AG04450 (cell line): ENCODE results near the gene VSIR. TPM values are rescaled to one million over a fixed set of nuclear protein-coding genes. Genes with fewer than 3 reads are reported as not detected.

Experiments used
- CTCF ChIA-PET: fragments of 300-600, 350-600 bp; formaldehyde crosslinking; extraction: SDS; loops from one replicate; lab custom pipeline; 2022; ENCODE audit warnings: antibody characterized with exemption, inconsistent platforms; lab: Charles Lee
- POLR2A ChIA-PET: fragments of 350-600 bp; formaldehyde crosslinking; extraction: SDS; loops from one replicate; lab custom pipeline; 2021; ENCODE audit warnings: antibody characterized with exemption, inconsistent platforms; lab: Yijun Ruan, JAX
- DNase-seq: peaks from one replicate; pipeline ENCODE4 v3.0.0-alpha.2; 2011; ENCODE audit warnings: low read depth, low spot score
- H3K27ac ChIP-seq: one replicate; pipeline ENCODE4 v1.5.1; 2012; ENCODE audit warnings: low read depth, low read length, control low read depth
- H3K27me3 ChIP-seq: one replicate; pipeline ENCODE4 v1.6.0; 2012; ENCODE audit warnings: low read length; ENCODE audit not compliant: control insufficient read depth, insufficient read depth
- H3K4me3 ChIP-seq: 2 replicates; pipeline ENCODE4 v1.5.1; 2011; ENCODE audit warnings: mild to moderate bottlenecking, low read depth, low read length, control low read depth
- H3K9me3 ChIP-seq: 2 replicates; pipeline ENCODE4 v1.5.1; 2012; ENCODE audit warnings: low read length; ENCODE audit not compliant: control insufficient read depth, insufficient read depth
- CTCF ChIP-seq: IDR thresholded peaks from 2 replicates; pipeline ENCODE4 v1.5.1; 2011; ENCODE audit warnings: low read depth, low read length, control low read depth, inconsistent platforms
- polyA plus RNA-seq: library from polyadenylated mRNA; depleted of rRNA; stranded (reverse); fragments of >200 nt; gene quantifications from 2 replicates; pipeline ENCODE4 v1.2.3, GENCODE V29; 2011

VSIR gene
- polyA plus RNA-seq, 1 experiment: 22.1 TPM

GRCh38 chr10:71798308-71798624, 24.9 kb upstream of the VSIR start:
- CTCF ChIA-PET: no interaction called here
- DNase-seq: no peak

GRCh38 chr10:71797533-71798307, 24.4 kb upstream of the VSIR start:
- no peaks in the 10 kb centered on the region; the same call in 1 of the 2 replicates for H3K9me3 ChIP-seq
- ChIA-PET POLR2A (no interaction called here), CTCF (no interaction called here)
- TF ChIP-seq CTCF: no peak
- DNase-seq: no peak
- peaks cover 6% of the 10 kb centered on the region for H3K27me3 ChIP-seq
- H3K27ac ChIP-seq: no peak overlapping the region
- no peak overlapping the region for H3K4me3 ChIP-seq

More at GRCh38 chr10:71798308-71798624, 24.9 kb upstream of the VSIR start:
- Histone ChIP-seq H3K4me3 (no peak overlapping the region), H3K9me3 (no peaks in the 10 kb centered on the region; the same call in 1 of the 2 replicates), H3K27me3 (peaks cover 6% of the 10 kb centered on the region), H3K27ac (no peak overlapping the region)
- POLR2A ChIA-PET: no interaction called here
- no peak for TF ChIP-seq CTCF

- TF ChIP-seq CTCF: no peak
- H3K4me3 ChIP-seq: no peak overlapping the region
- POLR2A ChIA-PET: no interaction called here
- H3K27ac ChIP-seq: no peak overlapping the region
- no peak for DNase-seq
- peaks cover 6% of the 10 kb centered on the region for H3K27me3 ChIP-seq
- no peaks in the 10 kb centered on the region; the same call in 1 of the 2 replicates for H3K9me3 ChIP-seq
- CTCF ChIA-PET: interaction anchor here (1.2 kb wide), 1 partner anchor 23 kb away, joined by 3 read pairs; the partner anchor contains the start of gene VSIR
Measured at GRCh38 chr10:71796749-71797405, 23.6 kb upstream of the VSIR start.

GRCh38 chr10:71795248-71795647, 21.9 kb upstream of the VSIR start:
- no peak for TF ChIP-seq CTCF
- H3K27me3 ChIP-seq: peaks cover 9% of the 10 kb centered on the region
- no peak for DNase-seq
- ChIA-PET POLR2A (no interaction called here), CTCF (interaction anchor here (0.7 kb wide), 1 partner anchor 18 kb away, joined by 4 read pairs; no protein-coding TSS in a partner anchor)
- no peak overlapping the region for H3K4me3 ChIP-seq
- H3K9me3 ChIP-seq: no peaks in the 10 kb centered on the region; the same call in 1 of the 2 replicates
- no peak overlapping the region for H3K27ac ChIP-seq

- ChIA-PET CTCF (no interaction called here), POLR2A (no interaction called here)
- H3K27ac ChIP-seq: no peak overlapping the region
Measured at GRCh38 chr10:71790749-71791440, 17.6 kb upstream of the VSIR start.

More at GRCh38 chr10:71790749-71791440, 17.6 kb upstream of the VSIR start:
- no peak for DNase-seq
- H3K9me3 ChIP-seq: no peaks in the 10 kb centered on the region
- peaks cover 7% of the 10 kb centered on the region for H3K27me3 ChIP-seq
- no peak overlapping the region for H3K4me3 ChIP-seq
- TF ChIP-seq CTCF: no peak
